Tibial nerve (tissue), 4 donors: ENCODE measurements around the gene C6orf141. TPM values are rescaled to one million over a fixed set of nuclear protein-coding genes. Genes with fewer than 3 reads are reported as not detected.

Experiments used
- DNase-seq, 2 donors: peaks; one replicate each; pipeline ENCODE4 v3.0.0-alpha.2; 2019; ENCODE audit warnings: low spot score in 2 of 2
- H3K27ac ChIP-seq, 4 donors: fragments of 200-600 bp; sonication (generic) in 3 of 4; one replicate each; pipeline ENCODE4 v1.5.1; 2017 to 2019; ENCODE audit warnings: mild to moderate bottlenecking in 1 of 4
- H3K27me3 ChIP-seq, 2 donors: fragments of 200-600 bp; sonication (generic) in 1 of 2; one replicate each; pipeline versions ENCODE4 v1.5.1 to v1.6.0; 2017 to 2019
- H3K36me3 ChIP-seq, 3 donors: fragments of 200-600 bp; sonication (generic); one replicate each; pipeline ENCODE4 v1.5.1; 2018 to 2019
- H3K4me1 ChIP-seq, 4 donors: fragments of 200-600 bp; sonication (generic) in 3 of 4; one replicate each; pipeline ENCODE4 v1.5.1; 2017 to 2019
- H3K4me3 ChIP-seq, 4 donors: fragments of 200-600 bp; sonication (generic) in 3 of 4; one replicate each; pipeline ENCODE4 v1.5.1; 2017 to 2019; ENCODE audit warnings: mild to moderate bottlenecking in 1 of 4, moderate library complexity in 1 of 4
- H3K9me3 ChIP-seq, 4 donors: fragments of 200-600 bp; sonication (generic) in 3 of 4; one replicate each; pipeline ENCODE4 v1.5.1; 2017 to 2019
- CTCF ChIP-seq, 5 experiments: fragments of 200-600 bp in 3 of 5; fragments of 450-650 bp in 2 of 5; sonication (generic) in 3 of 5; IDR thresholded peaks; one replicate each; pipeline ENCODE4 v1.5.1; 2016 to 2019; ENCODE audit warnings: antibody characterized with exemption in 5 of 5, mild to moderate bottlenecking in 3 of 5, moderate library complexity in 2 of 5
- EP300 ChIP-seq, 2 donors: sonication (generic); formaldehyde crosslinking; IDR thresholded peaks; one replicate each; pipeline ENCODE4 v1.6.1; 2017; ENCODE audit warnings: antibody characterized with exemption in 2 of 2, mild to moderate bottlenecking in 1 of 2
- POLR2A ChIP-seq, 2 donors: fragments of 450-650 bp; IDR thresholded peaks; one replicate each; pipeline ENCODE4 v1.6.1; 2017; ENCODE audit warnings: antibody characterized with exemption in 2 of 2, mild to moderate bottlenecking in 2 of 2, moderate library complexity in 2 of 2
- WGBS, 2 donors: methylation state at CpG; one replicate each; pipeline ENCODE4 v1.1.5; 2018; 5-methylcytosine and 5-hydroxymethylcytosine counted together
- total RNA-seq, 4 donors: library from RNA; depleted of rRNA; stranded (reverse); fragments of >200 nt; gene quantifications; one replicate each; pipeline ENCODE4 v1.1.0, GENCODE V29; 2016

The C6orf141 gene
- total RNA-seq, 4 donors from 2014 or later: 0.90 to 5.9 (median 4.5) TPM

- Histone ChIP-seq H3K36me3 (no peaks in the 10 kb centered on the region), H3K27me3 (peaks cover 0 to 2% of the 10 kb centered on the region in 2 donors), H3K4me3 (no peak overlapping the region), H3K27ac (no peak overlapping the region), H3K4me1 (no peaks in the 10 kb centered on the region), H3K9me3 (no peaks in the 10 kb centered on the region)
- DNase-seq: no peak
- TF ChIP-seq EP300 (IDR thresholded peaks at IDR 0.05): no peak
- TF ChIP-seq POLR2A (IDR thresholded peaks at IDR 0.05): no peak
- no peak for TF ChIP-seq CTCF (IDR thresholded peaks at IDR 0.05)
Measured at GRCh38 chr6:49558238-49558637, 7.8 kb downstream of the C6orf141 start.

DNA sequence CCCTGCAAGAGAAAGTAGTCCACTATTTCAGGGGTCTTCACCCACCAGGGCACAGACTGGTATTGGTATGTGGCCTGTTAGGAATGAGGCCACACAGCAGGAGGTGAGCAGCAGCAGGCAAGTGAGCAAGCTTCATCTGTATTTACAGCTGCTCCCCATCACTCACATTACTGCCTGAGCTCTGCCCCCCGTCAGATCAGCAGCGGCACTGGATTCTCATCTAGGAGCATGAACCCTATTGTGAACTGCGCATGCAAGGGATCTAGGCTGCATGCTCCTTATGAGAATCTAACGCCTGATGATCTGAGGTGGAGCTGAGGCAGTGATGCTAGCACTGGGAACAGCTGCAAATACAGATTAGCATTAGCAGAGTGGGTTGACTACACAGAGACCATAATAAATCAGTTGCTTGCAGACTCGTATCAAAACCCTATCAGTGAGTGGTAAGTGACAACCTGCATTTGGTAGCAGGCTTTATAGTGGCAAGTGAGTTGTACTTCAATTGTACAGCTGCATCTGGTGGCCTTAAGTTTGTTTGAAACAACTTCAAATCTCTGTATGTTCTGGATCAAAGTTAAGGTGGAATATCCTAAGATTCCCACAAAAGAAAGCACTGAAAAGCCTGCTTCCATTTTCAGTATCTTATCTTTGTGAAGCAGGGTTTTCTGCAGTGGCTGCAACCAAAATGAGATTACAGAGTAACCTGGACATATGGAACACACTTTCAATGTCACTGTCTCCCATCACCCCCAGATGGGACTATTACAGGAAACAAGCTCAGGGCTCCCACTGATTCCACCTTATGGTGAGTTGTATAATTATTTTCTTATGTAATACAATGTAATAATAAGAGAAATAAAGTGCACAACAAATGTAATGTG lies 12.8 kb downstream of the C6orf141 start:
- no peak for DNase-seq
- H3K27me3 ChIP-seq: peaks cover 0 to 6% of the 10 kb centered on the region in 2 donors
- WGBS, 2 donors: 71 to 81% methylated on average over 5 of the region's 5 CpGs
- no peaks in the 10 kb centered on the region for H3K36me3 ChIP-seq
- H3K9me3 ChIP-seq: peaks cover 0 to 9% (median 0%) of the 10 kb centered on the region in 4 donors
- H3K27ac ChIP-seq: no peak overlapping the region
- H3K4me1 ChIP-seq: no peaks in the 10 kb centered on the region
- H3K4me3 ChIP-seq: no peak overlapping the region
- TF ChIP-seq POLR2A (IDR thresholded peaks at IDR 0.05) (no peak), CTCF (IDR thresholded peaks at IDR 0.05) (no peak), EP300 (IDR thresholded peaks at IDR 0.05) (no peak)

DNA sequence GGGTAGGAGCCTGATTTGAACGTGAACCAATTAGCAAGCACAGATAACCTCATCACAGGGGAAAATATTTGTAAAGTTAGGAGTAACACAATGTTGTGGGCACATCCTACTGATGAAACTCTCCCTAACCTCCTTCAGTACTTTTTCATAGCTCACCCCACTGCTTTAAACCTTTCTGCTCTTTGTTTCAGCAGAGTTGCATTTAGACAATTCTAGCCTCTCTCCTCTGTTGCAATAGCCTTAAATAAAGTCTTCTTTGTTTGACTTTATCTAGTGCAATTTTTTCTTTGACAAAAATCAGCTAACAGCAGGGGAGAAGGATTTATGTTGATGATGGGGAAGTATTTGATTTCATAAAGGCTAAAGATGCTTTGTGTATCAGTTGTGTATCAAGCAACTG lies 14.1 kb downstream of the C6orf141 start:
- WGBS, 2 donors: 64 to 66% methylated on average over 1 of the region's 1 CpG
- TF ChIP-seq POLR2A (IDR thresholded peaks at IDR 0.05) (no peak), CTCF (IDR thresholded peaks at IDR 0.05) (no peak), EP300 (IDR thresholded peaks at IDR 0.05) (no peak)
- H3K9me3 ChIP-seq: peaks cover 0 to 9% (median 0%) of the 10 kb centered on the region in 4 donors
- no peak overlapping the region for H3K27ac ChIP-seq
- H3K4me1 ChIP-seq: no peaks in the 10 kb centered on the region
- H3K36me3 ChIP-seq: no peaks in the 10 kb centered on the region
- no peak for DNase-seq
- no peak overlapping the region for H3K4me3 ChIP-seq
- H3K27me3 ChIP-seq: peaks cover 0 to 6% of the 10 kb centered on the region in 2 donors

GRCh38 chr6:49565261-49565660 lies 14.8 kb downstream of the C6orf141 start:
- Histone ChIP-seq H3K27me3 (peaks cover 0 to 6% of the 10 kb centered on the region in 2 donors), H3K27ac (no peak overlapping the region), H3K9me3 (peaks cover 0 to 9% (median 0%) of the 10 kb centered on the region in 4 donors), H3K36me3 (no peaks in the 10 kb centered on the region), H3K4me3 (no peak overlapping the region), H3K4me1 (no peaks in the 10 kb centered on the region)
- TF ChIP-seq CTCF (IDR thresholded peaks at IDR 0.05): no peak
- TF ChIP-seq EP300 (IDR thresholded peaks at IDR 0.05): no peak
- TF ChIP-seq POLR2A (IDR thresholded peaks at IDR 0.05): no peak
- WGBS, 2 donors: 62 to 64% methylated on average over 2 of the region's 2 CpGs
- DNase-seq: no peak

GRCh38 chr6:49565855-49566254 lies 15.4 kb downstream of the C6orf141 start:
- Histone ChIP-seq H3K4me1 (peaks cover 0 to 1% (median 0%) of the 10 kb centered on the region in 4 donors), H3K27ac (no peak overlapping the region), H3K27me3 (peaks cover 0 to 6% of the 10 kb centered on the region in 2 donors), H3K4me3 (no peak overlapping the region), H3K9me3 (peaks cover 0 to 9% (median 0%) of the 10 kb centered on the region in 4 donors), H3K36me3 (no peaks in the 10 kb centered on the region)
- WGBS, 2 donors: 79 to 88% methylated on average over 10 of the region's 10 CpGs
- TF ChIP-seq POLR2A (IDR thresholded peaks at IDR 0.05) (no peak), EP300 (IDR thresholded peaks at IDR 0.05) (peak in 1 of 2 donors; percentile 27), CTCF (IDR thresholded peaks at IDR 0.05) (no peak)
- DNase-seq: no peak
